HUES6 (cell line): ENCODE data around the gene ACACA.

ENCODE experiments used
- H3K27ac ChIP-seq: 2 replicates; pipeline ENCODE4 v1.7.0; 2013; ENCODE audit warnings: low read depth, mild to moderate bottlenecking, low read length, inconsistent platforms
- H3K27me3 ChIP-seq: 2 replicates; pipeline ENCODE4 v1.6.1; 2013; ENCODE audit warnings: low read length; ENCODE audit not compliant: control insufficient read depth, insufficient read depth
- H3K36me3 ChIP-seq: 2 replicates; pipeline ENCODE4 v1.6.1; 2013; ENCODE audit warnings: low read length; ENCODE audit not compliant: control insufficient read depth, insufficient read depth
- H3K4me1 ChIP-seq: 2 replicates; pipeline ENCODE4 v1.6.1; 2013; ENCODE audit warnings: low read length; ENCODE audit not compliant: control insufficient read depth, insufficient read depth
- H3K4me3 ChIP-seq: 2 replicates; pipeline ENCODE4 v1.5.1; 2013; ENCODE audit warnings: low read depth, low read length
- H3K9ac ChIP-seq: one replicate; pipeline ENCODE4 v1.6.1; 2013; ENCODE audit warnings: mild to moderate bottlenecking, low read length
- H3K9me3 ChIP-seq: 2 replicates; pipeline ENCODE4 v1.6.1; 2013; ENCODE audit warnings: low read depth, low read length; ENCODE audit not compliant: control insufficient read depth, insufficient read depth

Gene ACACA

DNA sequence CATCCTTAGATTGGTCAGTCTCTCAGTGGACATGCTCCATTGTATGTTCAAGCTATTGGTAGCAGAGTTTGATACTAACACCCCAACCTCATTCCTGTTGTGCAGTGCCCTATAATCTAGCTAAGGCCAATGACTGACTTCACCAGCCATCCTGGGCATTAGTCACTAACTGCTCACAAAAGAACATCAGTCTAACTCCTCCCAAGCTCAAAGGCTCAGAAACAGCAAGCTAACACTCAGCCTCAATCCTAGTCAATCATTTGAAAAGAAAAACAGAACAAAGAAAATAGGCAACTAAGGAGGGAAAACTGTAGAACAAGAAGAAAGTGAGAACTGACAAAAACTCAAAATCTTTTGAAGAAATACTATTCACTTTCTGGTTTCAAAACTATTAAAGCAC is 229.9 kb downstream of the ACACA start:
- Histone ChIP-seq H3K4me1 (peaks cover 13% of the 10 kb centered on the region; the same call in 1 of the 2 replicates), H3K4me3 (no peak overlapping the region), H3K36me3 (peaks cover 49% of the 10 kb centered on the region), H3K9me3 (no peaks in the 10 kb centered on the region), H3K27me3 (no peaks in the 10 kb centered on the region), H3K9ac (no peak overlapping the region), H3K27ac (no peak overlapping the region)

- Histone ChIP-seq H3K36me3 (peaks cover 31% of the 10 kb centered on the region), H3K4me3 (no peak overlapping the region), H3K27ac (no peak overlapping the region)
Observed at GRCh38 chr17:37174205-37174604, 232.4 kb downstream of the ACACA start.

GRCh38 chr17:37170881-37171425 is 235.7 kb downstream of the ACACA start:
- Histone ChIP-seq H3K4me3 (no peak overlapping the region; the same call in 1 of the 2 replicates), H3K27me3 (no peaks in the 10 kb centered on the region), H3K27ac (peak overlapping the region; percentile 51; the same call in 1 of the 2 replicates), H3K9me3 (no peaks in the 10 kb centered on the region), H3K9ac (no peak overlapping the region), H3K4me1 (peaks cover 41% of the 10 kb centered on the region), H3K36me3 (peaks cover 3% of the 10 kb centered on the region; the same call in 1 of the 2 replicates)

More at GRCh38 chr17:37174205-37174604, 232.4 kb downstream of the ACACA start:
- Histone ChIP-seq H3K4me1 (peaks cover 36% of the 10 kb centered on the region), H3K9me3 (no peaks in the 10 kb centered on the region), H3K27me3 (no peaks in the 10 kb centered on the region), H3K9ac (no peak overlapping the region)

- Histone ChIP-seq H3K9ac (no peak overlapping the region), H3K9me3 (no peaks in the 10 kb centered on the region), H3K4me3 (no peak overlapping the region), H3K27me3 (no peaks in the 10 kb centered on the region), H3K4me1 (peaks cover 41% of the 10 kb centered on the region), H3K36me3 (no peaks in the 10 kb centered on the region), H3K27ac (no peak overlapping the region)
Observed at GRCh38 chr17:37168731-37169353, 237.8 kb downstream of the ACACA start.

- H3K4me1 ChIP-seq, result peaks cover 36% of the 10 kb centered on the region
- no peaks in the 10 kb centered on the region for H3K27me3 ChIP-seq
- no peak overlapping the region for H3K9ac ChIP-seq
- no peaks in the 10 kb centered on the region for H3K9me3 ChIP-seq
- no peak overlapping the region for H3K27ac ChIP-seq
- no peak overlapping the region for H3K4me3 ChIP-seq
- H3K36me3 ChIP-seq, result peaks cover 2% of the 10 kb centered on the region
Observed at GRCh38 chr17:37167756-37168155, 238.9 kb downstream of the ACACA start.

- H3K9me3 ChIP-seq, result no peaks in the 10 kb centered on the region
- peaks cover 30% of the 10 kb centered on the region for H3K36me3 ChIP-seq
- no peak overlapping the region for H3K9ac ChIP-seq
- no peak overlapping the region for H3K4me3 ChIP-seq
- H3K27me3 ChIP-seq, result no peaks in the 10 kb centered on the region
- peaks cover 4% of the 10 kb centered on the region; the same call in 1 of the 2 replicates for H3K4me1 ChIP-seq
- no peak overlapping the region for H3K27ac ChIP-seq
Observed at GRCh38 chr17:37164057-37164456, 242.6 kb downstream of the ACACA start.

DNA sequence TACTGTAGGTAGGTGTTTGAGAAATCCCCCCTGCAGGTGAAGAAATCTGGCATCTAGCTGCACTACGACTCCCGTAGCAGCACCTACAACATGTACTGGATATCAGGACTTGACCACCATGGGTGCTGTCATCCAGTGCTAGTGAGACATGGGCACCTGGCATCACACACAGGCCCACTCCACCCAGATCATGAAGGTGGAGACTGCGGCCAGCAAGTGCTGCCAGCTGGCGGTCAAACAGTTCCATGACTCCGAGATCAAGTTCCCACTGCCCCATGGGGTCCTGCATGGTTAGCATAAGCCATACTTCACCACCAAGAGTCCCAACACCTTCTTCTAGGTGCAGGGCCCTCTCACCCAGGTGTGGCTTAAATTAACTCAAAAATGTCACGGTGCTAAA is 243.8 kb downstream of the ACACA start:
- Histone ChIP-seq H3K9ac (no peak overlapping the region), H3K27ac (no peak overlapping the region), H3K9me3 (no peaks in the 10 kb centered on the region), H3K4me1 (no peaks in the 10 kb centered on the region; the same call in 1 of the 2 replicates), H3K27me3 (no peaks in the 10 kb centered on the region), H3K4me3 (no peak overlapping the region), H3K36me3 (peaks cover 36% of the 10 kb centered on the region)

DNA sequence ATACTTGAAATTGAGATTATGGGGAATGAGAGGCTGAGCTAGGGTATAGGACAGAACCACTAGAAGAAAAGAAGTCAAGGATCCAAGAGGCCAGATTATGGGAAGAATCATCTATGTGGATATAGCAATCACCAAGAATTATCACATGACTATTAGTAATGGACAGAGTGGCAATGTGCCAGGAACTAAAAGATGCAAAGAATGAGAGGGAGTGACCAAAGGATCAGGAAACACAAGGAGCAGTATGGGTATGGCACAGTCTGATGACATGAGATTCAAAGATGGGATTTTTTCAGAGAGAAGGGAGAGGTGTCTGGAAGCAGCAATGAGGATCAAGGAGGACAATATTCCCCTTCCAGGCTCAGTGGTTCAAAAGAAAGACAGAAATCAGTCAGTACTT is 245.7 kb downstream of the ACACA start:
- Histone ChIP-seq H3K9me3 (no peaks in the 10 kb centered on the region), H3K4me3 (no peak overlapping the region), H3K4me1 (no peaks in the 10 kb centered on the region; the same call in 1 of the 2 replicates), H3K9ac (no peak overlapping the region), H3K27ac (no peak overlapping the region), H3K27me3 (no peaks in the 10 kb centered on the region), H3K36me3 (peaks cover 44% of the 10 kb centered on the region)

- Histone ChIP-seq H3K27ac (no peak overlapping the region), H3K4me3 (no peak overlapping the region), H3K27me3 (no peaks in the 10 kb centered on the region), H3K36me3 (peaks cover 50% of the 10 kb centered on the region), H3K4me1 (no peaks in the 10 kb centered on the region; the same call in 1 of the 2 replicates), H3K9me3 (no peaks in the 10 kb centered on the region), H3K9ac (no peak overlapping the region)
Observed at GRCh38 chr17:37158290-37158689, 248.3 kb downstream of the ACACA start.

- Histone ChIP-seq H3K36me3 (peaks cover 21% of the 10 kb centered on the region), H3K4me1 (peaks cover 10% of the 10 kb centered on the region), H3K9ac (no peak overlapping the region)
Observed at GRCh38 chr17:37148156-37148555, 258.5 kb downstream of the ACACA start.

DNA sequence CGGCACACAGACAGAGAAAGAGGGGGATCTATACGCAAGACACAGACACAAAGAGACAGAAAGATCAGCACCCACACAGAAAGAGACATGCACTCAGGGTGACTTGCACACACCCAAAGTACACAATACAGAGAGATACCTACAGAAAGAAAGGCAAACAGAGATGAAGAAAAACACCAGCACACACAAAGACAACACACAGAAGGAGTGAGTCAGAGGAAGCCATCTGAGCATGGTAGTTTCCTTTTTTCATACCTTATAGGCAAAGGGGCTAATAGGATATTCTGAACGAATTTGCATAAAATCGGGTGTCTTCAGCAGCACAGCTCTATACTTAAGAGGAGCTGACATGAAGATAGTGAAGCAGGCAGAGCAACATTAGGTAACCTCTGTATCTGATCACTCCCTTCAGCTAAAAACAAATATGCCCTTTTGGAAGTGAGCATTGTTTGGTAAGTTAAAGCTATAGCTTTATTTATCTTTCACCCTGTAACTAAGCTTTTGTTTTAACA is 259.3 kb downstream of the ACACA start:
- Histone ChIP-seq H3K9me3 (no peaks in the 10 kb centered on the region), H3K27ac (no peak overlapping the region), H3K4me3 (no peak overlapping the region), H3K4me1 (peaks cover 10% of the 10 kb centered on the region), H3K27me3 (no peaks in the 10 kb centered on the region), H3K9ac (no peak overlapping the region), H3K36me3 (peaks cover 25% of the 10 kb centered on the region)

More at GRCh38 chr17:37148156-37148555, 258.5 kb downstream of the ACACA start:
- H3K9me3 ChIP-seq, result no peaks in the 10 kb centered on the region
- H3K27ac ChIP-seq, result no peak overlapping the region
- no peaks in the 10 kb centered on the region for H3K27me3 ChIP-seq
- H3K4me3 ChIP-seq, result no peak overlapping the region
